Heart right ventricle (tissue), 16 donors: ENCODE results near the gene OLFML1. TPM values are rescaled to one million over a fixed set of nuclear protein-coding genes. Genes with fewer than 3 reads are reported as not detected.

Experiments
- ATAC-seq, 8 donors: fragments of 200-7000 bp; cut with Tn5 transposase; one replicate each; pipeline ENCODE4 v1.9.1; 2020; ENCODE audit warnings: mild to moderate bottlenecking in 8 of 8, moderate library complexity in 8 of 8, moderate number of reproducible peaks in 1 of 8
- DNase-seq, 2 donors: peaks; one replicate each; pipeline ENCODE4 v3.0.0-alpha.2; 2020
- H3K27ac ChIP-seq, 10 donors: fragments of 200-600 bp; sonication (generic) in 2 of 10; one replicate each; pipeline versions ENCODE4 v1.5.0 to v1.8.0; 2020 to 2022; ENCODE audit warnings: mild to moderate bottlenecking in 3 of 10
- H3K27me3 ChIP-seq, 7 donors: fragments of 200-600 bp; one replicate each; pipeline ENCODE4 v1.8.0; 2021 to 2022; ENCODE audit warnings: mild to moderate bottlenecking in 2 of 7
- H3K36me3 ChIP-seq, 9 donors: fragments of 200-600 bp; sonication (generic) in 1 of 9; one replicate each; pipeline versions ENCODE4 v1.5.0 to v1.8.0; 2020 to 2022; ENCODE audit warnings: mild to moderate bottlenecking in 2 of 9
- H3K4me1 ChIP-seq, 9 donors: fragments of 200-600 bp; sonication (generic) in 1 of 9; one replicate each; pipeline versions ENCODE4 v1.5.0 to v1.8.0; 2020 to 2022; ENCODE audit warnings: mild to moderate bottlenecking in 4 of 9
- H3K4me3 ChIP-seq, 10 donors: fragments of 200-600 bp; sonication (generic) in 2 of 10; one replicate each; pipeline versions ENCODE4 v1.5.0 to v1.8.0; 2020 to 2022; ENCODE audit warnings: mild to moderate bottlenecking in 7 of 10, moderate library complexity in 2 of 10
- H3K9me3 ChIP-seq, 11 donors: fragments of 200-600 bp in 10 of 11; sonication (generic) in 2 of 11; one replicate each; pipeline versions ENCODE4 v1.5.0 to v1.8.0; 2013 to 2022; ENCODE audit warnings: mild to moderate bottlenecking in 2 of 11, control low read depth in 1 of 11, moderate library complexity in 1 of 11
- CTCF ChIP-seq, 9 donors: fragments of 200-600 bp; sonication (generic) in 2 of 9; IDR thresholded peaks; one replicate each; pipeline versions ENCODE4 v1.5.0 to v1.8.0; 2021 to 2022; ENCODE audit warnings: antibody characterized with exemption in 9 of 9, mild to moderate bottlenecking in 5 of 9, moderate library complexity in 1 of 9
- WGBS, 2 donors: extraction: QIAGEN DNeasy Blood & Tissue Kit; methylation state at CpG; one replicate each; pipeline ENCODE4 v1.1.7; 2013; ENCODE audit warnings: inconsistent platforms in 1 of 2; 5-methylcytosine and 5-hydroxymethylcytosine counted together
- intact Hi-C, 10 donors: fragments of 100-400 bp; cut with DNase I; formaldehyde crosslinking; loops; one replicate each; pipeline versions ENCODE4 v1.11.1 to v1.14.2; 2022
- long read RNA-seq, 3 donors: library from polyadenylated mRNA; unstranded; transcript quantifications; one replicate each; pipeline ENCODE4 v2.0.0, GENCODE V29; 2020 to 2021
- polyA plus RNA-seq, 2 donors: library from polyadenylated mRNA; stranded (reverse); fragments of 200-250 nt; gene quantifications; one replicate each; pipeline ENCODE4 v1.2.3, GENCODE V29; 2013
- total RNA-seq, 10 donors: library from RNA; stranded (reverse); fragmentation: NEBNext Ultra II Directional in 3 of 10; extraction: Animal tissue kit (Norgen Biotek cat#: 25700) in 3 of 10; gene quantifications; one replicate each; pipeline versions ENCODE4 v1.2.1 to v1.2.4, GENCODE V29; 2021 to 2023
- donor health status: Arrhythmogenic right ventricular cardiomyopathy.
- donor health status: ischemic (EF 13 %, LVEDD 7.1; RV severe dilation, severe dysfunction).
- donor health status: healthy with polysubstance abuse.
- donor health status: DM: no; HTN: yes; CAD: no.
- donor health status: DM: no; HTN: no; CAD: no.
- donor health status: ischemic (EF 25% LVEDD 6.9; RV normal size, moderate dysfunction).
- donor health status: ischemic (EF 25% LVEDD 5.7; RV mildly dilated, moderate dysfunction).
- donor health status: healthy.
- donor health status: DM: yes; HTN: yes; CAD: no.
- donor health status: Ischemic cardiomyopathy.
- donor health status: ischemic (EF 35%, LVEDD 5.7; RV mildly dilated, moderate dysfunction).
- donor health status: nonischemic (EF 11% LVEDD 7.7; RV severe dilation, severe dysfunction).
- donor health status: DM: yes; HTN: yes; CAD: no.
- donor health status: PGD.
- donor health status: ischemic (EF 29% LVEDD 5.4; RV normal size, mild dysfunction).
- donor health status: nonischemic (EF 23%, LVEDD 6.1; RV moderate dilation, normal function).

Gene OLFML1
- total RNA-seq (1 to 10 TPM; 2.4 to 8.3 (median 5.5) TPM), polyA plus RNA-seq (1 to 10 TPM; 2.2 to 4.4 TPM)
- long read RNA-seq, donor 1, partial matches to known transcripts, result 0 of 2 reads
- long read RNA-seq, donor 1, other reads (novel, unspliced or antisense), result 0 of 2 reads
- long read RNA-seq, donor 2, partial matches to known transcripts, result 1 of 3 reads
- long read RNA-seq, donor 2, other reads (novel, unspliced or antisense), result 0 of 3 reads
- long read RNA-seq, donor 3, partial matches to known transcripts, result 0 of 5 reads
- long read RNA-seq, donor 3, other reads (novel, unspliced or antisense), result 0 of 5 reads

GRCh38 chr11:7485186-7486097 lies at the start of gene OLFML1:
Gene OLFML1 (plus strand): TSS chr11:7485506. CDS start chr11:7485876, 370 bp downstream.
- Histone ChIP-seq H3K27me3 (no peaks in the 10 kb centered on the region), H3K36me3 (peaks cover 0 to 9% (median 0%) of the 10 kb centered on the region in 9 donors), H3K4me3 (peak within 1 kb of the TSS in 9 of 10 donors; percentile 31 to 61 (median 53)), H3K4me1 (peaks cover 0 to 15% (median 0%) of the 10 kb centered on the region in 9 donors), H3K9me3 (no peaks in the 10 kb centered on the region), H3K27ac (peak within 1 kb of the TSS in 9 of 10 donors; percentile 20 to 66 (median 56))
- peak in 7 of 8 donors; percentile 51 to 83 (median 75) for ATAC-seq
- intact Hi-C loops, result no loop called here
- no peak for TF ChIP-seq CTCF (IDR thresholded peaks at IDR 0.05)
- peak; percentile 22 to 42 for DNase-seq
- WGBS, 2 donors, result 51 to 61% methylated on average over 15 of the region's 15 CpGs

GRCh38 chr11:7436146-7436545 lies 49.2 kb upstream of the OLFML1 start:
- DNase-seq (no peak), ATAC-seq (no peak)
- Histone ChIP-seq H3K27me3 (no peaks in the 10 kb centered on the region), H3K4me3 (no peak overlapping the region), H3K9me3 (no peaks in the 10 kb centered on the region), H3K27ac (peak overlapping the region in 1 of 10 donors; percentile 12), H3K4me1 (peaks cover 0 to 27% (median 0%) of the 10 kb centered on the region in 9 donors), H3K36me3 (no peaks in the 10 kb centered on the region)
- 91 to 96% methylated on average over 1 of the region's 1 CpG for WGBS, 2 donors
- TF ChIP-seq CTCF (IDR thresholded peaks at IDR 0.05), result no peak
- intact Hi-C loops, result loop anchor here in 2 of 10 donors (5.0 to 10.0 kb wide), 2 partner anchors 339 to 601 kb away; no protein-coding TSS in a partner anchor

- Histone ChIP-seq H3K9me3 (no peaks in the 10 kb centered on the region), H3K4me3 (no peak overlapping the region), H3K27me3 (no peaks in the 10 kb centered on the region), H3K4me1 (peaks cover 0 to 27% (median 0%) of the 10 kb centered on the region in 9 donors), H3K27ac (peak overlapping the region in 1 of 10 donors; percentile 23), H3K36me3 (no peaks in the 10 kb centered on the region)
- no peak for TF ChIP-seq CTCF (IDR thresholded peaks at IDR 0.05)
- peak in 5 of 8 donors; percentile 35 to 74 (median 46) for ATAC-seq
- intact Hi-C loops, result loop anchor here in 2 of 10 donors (5.0 to 10.0 kb wide), 2 partner anchors 339 to 602 kb away; no protein-coding TSS in a partner anchor
- WGBS, 2 donors, result 43 to 47% methylated on average over 5 of the region's 5 CpGs
- DNase-seq, result no peak
Observed at GRCh38 chr11:7436657-7437056, 48.6 kb upstream of the OLFML1 start.

- ATAC-seq (no peak), DNase-seq (no peak)
- Histone ChIP-seq H3K27me3 (no peaks in the 10 kb centered on the region), H3K36me3 (no peaks in the 10 kb centered on the region), H3K27ac (no peak overlapping the region), H3K9me3 (no peaks in the 10 kb centered on the region), H3K4me1 (peaks cover 0 to 27% (median 0%) of the 10 kb centered on the region in 9 donors), H3K4me3 (no peak overlapping the region)
- 82 to 89% methylated on average over 3 of the region's 3 CpGs for WGBS, 2 donors
- intact Hi-C loops, result loop anchor here in 2 of 10 donors (5.0 to 10.0 kb wide), 2 partner anchors 340 to 603 kb away; no protein-coding TSS in a partner anchor
- TF ChIP-seq CTCF (IDR thresholded peaks at IDR 0.05), result no peak
Observed at GRCh38 chr11:7437696-7438095, 47.6 kb upstream of the OLFML1 start.
